Measurements from ENCODE around the gene GFER. TPM values are rescaled to one million over a fixed set of nuclear protein-coding genes. Genes with fewer than 3 reads are reported as not detected.
"Not testable (repeated sequence)": the region's sequence is repeated elsewhere in the genome, so short reads cannot be mapped to it uniquely, and the experiment has no call there.

Gene GFER
- total RNA-seq, 1 donor from 2014 or later, result 31.6 TPM

GRCh38 chr16:2008009-2008526 lies 24.1 kb downstream of the GFER start:
- POLR2A ChIA-PET, result interaction anchor here (0.6 to 3.5 kb wide), 6 partner anchors 16 to 495 kb away, joined by 3 to 22 read pairs (median 8); partner anchors contain the start of genes MSRB1, RPS2 and TRAF7
- ATAC-seq (ENCODE audit: low read depth), result no peak
- intact Hi-C loops (cut with micrococcal nuclease), result loop anchor here (2.0 to 5.0 kb wide), 4 partner anchors 15 to 674 kb away; partner anchors contain the start of genes KCTD5, MLST8 and RPS2
- no peak for DNase-seq
- peak overlapping the region; percentile 84 for H3K4me3 Mint-ChIP-seq
- TF ChIP-seq, protein P1, sequence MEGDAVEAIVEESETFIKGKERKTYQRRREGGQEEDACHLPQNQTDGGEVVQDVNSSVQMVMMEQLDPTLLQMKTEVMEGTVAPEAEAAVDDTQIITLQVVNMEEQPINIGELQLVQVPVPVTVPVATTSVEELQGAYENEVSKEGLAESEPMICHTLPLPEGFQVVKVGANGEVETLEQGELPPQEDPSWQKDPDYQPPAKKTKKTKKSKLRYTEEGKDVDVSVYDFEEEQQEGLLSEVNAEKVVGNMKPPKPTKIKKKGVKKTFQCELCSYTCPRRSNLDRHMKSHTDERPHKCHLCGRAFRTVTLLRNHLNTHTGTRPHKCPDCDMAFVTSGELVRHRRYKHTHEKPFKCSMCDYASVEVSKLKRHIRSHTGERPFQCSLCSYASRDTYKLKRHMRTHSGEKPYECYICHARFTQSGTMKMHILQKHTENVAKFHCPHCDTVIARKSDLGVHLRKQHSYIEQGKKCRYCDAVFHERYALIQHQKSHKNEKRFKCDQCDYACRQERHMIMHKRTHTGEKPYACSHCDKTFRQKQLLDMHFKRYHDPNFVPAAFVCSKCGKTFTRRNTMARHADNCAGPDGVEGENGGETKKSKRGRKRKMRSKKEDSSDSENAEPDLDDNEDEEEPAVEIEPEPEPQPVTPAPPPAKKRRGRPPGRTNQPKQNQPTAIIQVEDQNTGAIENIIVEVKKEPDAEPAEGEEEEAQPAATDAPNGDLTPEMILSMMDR (IDR thresholded peaks at IDR 0.05), result no peak
- H3K27ac Mint-ChIP-seq, result peak overlapping the region; percentile 81
- CTCF ChIA-PET, result no interaction called here
- H3K9me3 Mint-ChIP-seq, result no peaks in the 10 kb centered on the region
- H3K4me1 Mint-ChIP-seq, result peaks cover 47% of the 10 kb centered on the region
- H3K36me3 Mint-ChIP-seq (ENCODE audit: low read depth), result peaks cover 14% of the 10 kb centered on the region
- H3K27me3 Mint-ChIP-seq, result no peaks in the 10 kb centered on the region

- no peaks in the 10 kb centered on the region for H3K9me3 Mint-ChIP-seq
- no peak for DNase-seq
Measured at GRCh38 chr16:2008631-2009163, 24.7 kb downstream of the GFER start.

GRCh38 chr16:2009164-2009711 lies 25.2 kb downstream of the GFER start:
- DNase-seq, result no peak
- Mint-ChIP-seq H3K36me3 (ENCODE audit: low read depth) (peaks cover 14% of the 10 kb centered on the region), H3K27me3 (no peaks in the 10 kb centered on the region), H3K9me3 (no peaks in the 10 kb centered on the region), H3K4me3 (peak overlapping the region; percentile 84), H3K27ac (no peak overlapping the region), H3K4me1 (peaks cover 42% of the 10 kb centered on the region)
- ChIA-PET CTCF (no interaction called here), POLR2A (interaction anchor here (0.6 to 3.5 kb wide), 8 partner anchors 17 to 145 kb away, joined by 3 to 22 read pairs (median 5); partner anchors contain the start of genes GFER, RPS2, TBL3 and TRAF7)
- peak; percentile 40 for ATAC-seq (ENCODE audit: low read depth)
- TF ChIP-seq, protein P1 (IDR thresholded peaks at IDR 0.05), result no peak
- intact Hi-C loops (cut with micrococcal nuclease), result loop anchor here (1.0 to 5.0 kb wide), 6 partner anchors 14 to 673 kb away; partner anchors contain the start of genes KCTD5, MLST8, NTHL1 and RPS2

More at GRCh38 chr16:2008631-2009163, 24.7 kb downstream of the GFER start:
- Mint-ChIP-seq H3K4me1 (peaks cover 47% of the 10 kb centered on the region), H3K27ac (peak overlapping the region; percentile 81), H3K4me3 (peak overlapping the region; percentile 84), H3K36me3 (ENCODE audit: low read depth) (peaks cover 14% of the 10 kb centered on the region), H3K27me3 (no peaks in the 10 kb centered on the region)
- POLR2A ChIA-PET, result interaction anchor here (0.6 to 3.5 kb wide), 9 partner anchors 16 to 494 kb away, joined by 3 to 22 read pairs (median 4); partner anchors contain the start of genes GFER, RPS2, TBL3 and TRAF7
- no peak for ATAC-seq (ENCODE audit: low read depth)
- CTCF ChIA-PET, result no interaction called here
- TF ChIP-seq, protein P1 (IDR thresholded peaks at IDR 0.05), result no peak
- intact Hi-C loops (cut with micrococcal nuclease), result loop anchor here (1.0 to 5.0 kb wide), 6 partner anchors 14 to 674 kb away; partner anchors contain the start of genes KCTD5, MLST8, NTHL1 and RPS2

GRCh38 chr16:2009791-2010510 lies 26.0 kb downstream of the GFER start, which contains the start of gene ZNF598:
Gene ZNF598 (minus strand): TSS chr16:2009821.
- peak within 1 kb of the TSS; percentile 92 for H3K4me3 Mint-ChIP-seq
- H3K27ac Mint-ChIP-seq, result peak within 1 kb of the TSS; percentile 90
- ChIA-PET CTCF (no interaction called here), POLR2A (interaction anchor here (1.5 to 3.5 kb wide), 4 partner anchors 18 to 144 kb away, joined by 6 to 22 read pairs (median 16); partner anchors contain the start of genes RPS2, TBL3 and TRAF7)
- intact Hi-C loops (cut with micrococcal nuclease), result loop anchor here (1.0 to 5.0 kb wide), 6 partner anchors 13 to 672 kb away; partner anchors contain the start of genes KCTD5, MLST8, NTHL1 and RPS2
- ATAC-seq (ENCODE audit: low read depth) (peak; percentile 94), DNase-seq (peak; percentile 83)
- H3K9me3 Mint-ChIP-seq, result no peaks in the 10 kb centered on the region
- no peaks in the 10 kb centered on the region for H3K27me3 Mint-ChIP-seq
- TF ChIP-seq, protein P1 (IDR thresholded peaks at IDR 0.05), result no peak
- peaks cover 12% of the 10 kb centered on the region for H3K36me3 Mint-ChIP-seq (ENCODE audit: low read depth)
- peaks cover 41% of the 10 kb centered on the region for H3K4me1 Mint-ChIP-seq

GRCh38 chr16:2011726-2012125 lies 27.7 kb downstream of the GFER start:
- CTCF ChIA-PET, result interaction anchor here (0.9 kb wide), 1 partner anchor 129 kb away, joined by 3 read pairs; no protein-coding TSS in a partner anchor

More at GRCh38 chr16:2011726-2012125, 27.7 kb downstream of the GFER start:
- H3K4me3 Mint-ChIP-seq; ATAC-seq (ENCODE audit: low read depth); DNase-seq; H3K9me3 Mint-ChIP-seq; H3K27ac Mint-ChIP-seq; H3K36me3 Mint-ChIP-seq (ENCODE audit: low read depth); H3K27me3 Mint-ChIP-seq; intact Hi-C loops (cut with micrococcal nuclease): not testable (repeated sequence)
- POLR2A ChIA-PET, result interaction anchor here (0.5 to 1.4 kb wide), 6 partner anchors 34 to 495 kb away, joined by 3 to 9 read pairs (median 4); partner anchors contain the start of genes RPS2 and TRAF7
- peaks cover 30% of the 10 kb centered on the region for H3K4me1 Mint-ChIP-seq
